ENCODE results near the gene SREK1. TPM values are rescaled to one million over a fixed set of nuclear protein-coding genes. Genes with fewer than 3 reads are reported as not detected.
"Not testable (repeated sequence)": the region's sequence is repeated elsewhere in the genome, so short reads cannot be mapped to it uniquely, and the experiment has no call there.

The SREK1 gene
- total RNA-seq, 6 donors from 2014 or later = 48.6 to 294 (median 106) TPM

DNA sequence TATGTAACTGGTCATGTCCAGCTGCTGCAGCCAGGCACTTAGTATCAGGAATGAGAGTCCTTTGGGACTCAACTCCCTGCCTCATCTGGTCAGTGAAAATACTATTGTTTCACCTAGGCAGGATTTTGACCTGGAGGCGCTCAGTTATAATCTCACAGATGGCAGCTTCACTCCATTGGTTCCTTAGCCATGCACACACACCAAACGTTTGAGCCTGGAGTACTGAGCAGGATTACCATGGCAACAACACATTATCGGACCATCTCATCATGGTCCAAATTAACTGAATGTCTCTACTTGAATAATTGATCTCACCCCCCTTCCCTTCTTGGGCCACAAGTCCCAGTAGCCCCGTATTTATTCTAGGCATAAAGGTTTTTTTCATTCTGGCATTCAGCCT, 15.0 kb upstream of the SREK1 start:
- DNase-seq (no peak), ATAC-seq (ENCODE audit: low FRiP score in 2 of 2) (no peak)
- Histone ChIP-seq H3K4me3 (no peak overlapping the region), H3K36me3 (no peaks in the 10 kb centered on the region), H3K4me1 (peaks cover under 1 to 2% (median 1%) of the 10 kb centered on the region in 4 donors), H3K27me3 (no peaks in the 10 kb centered on the region), H3K27ac (no peak overlapping the region), H3K9me3 (no peaks in the 10 kb centered on the region)
- WGBS, 2 donors = 64 to 73% methylated on average over 4 of the region's 4 CpGs
- TF ChIP-seq EP300 (IDR thresholded peaks at IDR 0.05) (no peak), CTCF (IDR thresholded peaks at IDR 0.05) (no peak), POLR2AphosphoS5 (IDR thresholded peaks at IDR 0.05) (no peak), POLR2A (IDR thresholded peaks at IDR 0.05) (no peak)

DNA sequence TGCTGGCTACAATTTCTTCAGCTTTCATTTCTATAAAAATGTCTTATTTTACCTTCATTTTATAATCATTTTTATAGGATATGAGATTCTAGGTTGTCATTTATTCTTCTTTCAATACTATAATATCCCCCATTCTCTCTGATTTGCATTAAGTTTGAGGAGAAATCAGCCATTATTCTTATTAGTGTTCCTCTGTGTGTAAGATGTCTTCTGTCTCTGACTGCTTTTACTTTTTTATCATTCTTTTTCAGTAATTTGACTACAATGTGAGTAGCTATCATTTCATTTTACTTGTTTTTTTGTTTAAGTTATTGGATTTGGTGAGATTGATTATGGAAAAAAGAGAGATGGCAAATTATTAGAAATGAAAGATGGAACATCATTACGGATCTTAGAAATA, 13.6 kb upstream of the SREK1 start:
- Histone ChIP-seq H3K9me3 (no peaks in the 10 kb centered on the region), H3K27ac (no peak overlapping the region), H3K4me3 (no peak overlapping the region), H3K4me1 (peaks cover 3 to 7% (median 6%) of the 10 kb centered on the region in 4 donors), H3K27me3 (no peaks in the 10 kb centered on the region), H3K36me3 (no peaks in the 10 kb centered on the region)
- ATAC-seq (ENCODE audit: low FRiP score in 2 of 2) (no peak), DNase-seq (no peak)
- TF ChIP-seq POLR2AphosphoS5 (IDR thresholded peaks at IDR 0.05) (no peak), CTCF (IDR thresholded peaks at IDR 0.05) (no peak), POLR2A (IDR thresholded peaks at IDR 0.05) (no peak), EP300 (IDR thresholded peaks at IDR 0.05) (no peak)
- 91 to 98% methylated on average over 1 of the region's 1 CpG for WGBS, 2 donors

- ATAC-seq (ENCODE audit: low FRiP score in 2 of 2) (peak in 1 of 2 donors; percentile 75), DNase-seq (no peak)
- Histone ChIP-seq H3K27me3 (no peaks in the 10 kb centered on the region), H3K4me3 (no peak overlapping the region), H3K4me1 (peaks cover 3 to 7% (median 6%) of the 10 kb centered on the region in 4 donors), H3K9me3 (no peaks in the 10 kb centered on the region), H3K36me3 (no peaks in the 10 kb centered on the region), H3K27ac (no peak overlapping the region)
- TF ChIP-seq POLR2AphosphoS5 (IDR thresholded peaks at IDR 0.05) (no peak), CTCF (IDR thresholded peaks at IDR 0.05) (no peak), EP300 (IDR thresholded peaks at IDR 0.05) (no peak), POLR2A (IDR thresholded peaks at IDR 0.05) (no peak)
- 46 to 69% methylated on average over 1 of the region's 1 CpG for WGBS, 2 donors
Measured at GRCh38 chr5:66134407-66134861, 9.7 kb upstream of the SREK1 start.

DNA sequence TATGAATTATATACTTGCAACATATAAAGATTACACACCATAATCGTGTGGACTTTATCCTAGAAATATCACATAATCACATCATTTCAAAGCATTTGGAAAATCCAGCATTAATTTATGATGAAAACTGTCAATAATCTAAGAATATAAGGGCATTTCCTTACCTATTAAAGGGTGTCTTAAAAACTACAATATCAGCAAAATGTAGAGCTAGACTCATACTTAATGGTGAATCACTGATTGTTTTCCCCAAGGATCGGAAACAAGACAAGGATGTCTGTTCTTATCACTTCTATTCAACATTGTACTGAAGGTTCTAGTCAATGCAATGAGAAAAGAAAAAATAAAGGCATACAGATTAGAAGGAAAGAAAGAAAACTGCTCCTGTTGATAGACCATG, 8.0 kb upstream of the SREK1 start:
- no peak overlapping the region for H3K4me3 ChIP-seq

GRCh38 chr5:66136944-66137343, 7.2 kb upstream of the SREK1 start:
- not testable (repeated sequence) for H3K36me3 ChIP-seq; ATAC-seq (ENCODE audit: low FRiP score in 2 of 2); H3K27me3 ChIP-seq; H3K4me1 ChIP-seq; H3K27ac ChIP-seq; H3K4me3 ChIP-seq; H3K9me3 ChIP-seq; DNase-seq
- 73 to 81% methylated on average over 3 of the region's 3 CpGs for WGBS, 2 donors

More for the DNA sequence above, 8.0 kb upstream of the SREK1 start:
- no peaks in the 10 kb centered on the region for H3K27me3 ChIP-seq
- no peaks in the 10 kb centered on the region for H3K9me3 ChIP-seq
- H3K27ac ChIP-seq = no peak overlapping the region
- ATAC-seq (ENCODE audit: low FRiP score in 2 of 2) (no peak), DNase-seq (no peak)
- 91 to 96% methylated on average over 2 of the region's 2 CpGs for WGBS, 2 donors
- H3K36me3 ChIP-seq = no peaks in the 10 kb centered on the region
- H3K4me1 ChIP-seq = peaks cover 3 to 7% (median 6%) of the 10 kb centered on the region in 4 donors
- TF ChIP-seq POLR2AphosphoS5 (IDR thresholded peaks at IDR 0.05) (no peak), EP300 (IDR thresholded peaks at IDR 0.05) (no peak), CTCF (IDR thresholded peaks at IDR 0.05) (no peak), POLR2A (IDR thresholded peaks at IDR 0.05) (no peak)
